PC-9 (cell line): ENCODE data around the gene CREG1. TPM values are rescaled to one million over a fixed set of nuclear protein-coding genes. Genes with fewer than 3 reads are reported as not detected.

Source experiments
- BruUV-seq: library from RNA; stranded (reverse); fragments of 400-500 nt; replicated peaks from 2 replicates; lab custom pipeline; 2021; lab: Mats Ljungman, UMichigan
- CTCF ChIA-PET: fragments of 300-600 bp; sonication (Branson Sonifier 250); formaldehyde crosslinking; loops from one replicate; lab custom pipeline; 2022; ENCODE audit warnings: antibody characterized with exemption; lab: Charles Lee
- POLR2A ChIA-PET: fragments of 300-600 bp; sonication (Branson Sonifier 250); formaldehyde crosslinking; loops from one replicate; lab custom pipeline; 2022; ENCODE audit warnings: antibody characterized with exemption; ENCODE audit not compliant: unreplicated experiment; lab: Charles Lee
- DNase-seq, 2 experiments: peaks; one replicate each; pipeline versions ENCODE4 v3.0.0 to v3.0.0-alpha.2; 2015 to 2022; ENCODE audit warnings: mixed read lengths in 1 of 2
- H2AFZ ChIP-seq: fragments of 200-600 bp; sonication (generic); 2 replicates; pipeline ENCODE4 v1.8.1; 2017; ENCODE audit warnings: antibody characterized with exemption
- H3F3A ChIP-seq: fragments of 200-600 bp; sonication (generic); 2 replicates; pipeline ENCODE4 v1.8.1; 2017; ENCODE audit warnings: antibody characterized with exemption, mild to moderate bottlenecking, low read depth; ENCODE audit not compliant: insufficient read depth
- H3K27ac ChIP-seq: fragments of 200-600 bp; sonication (generic); 2 replicates; pipeline ENCODE4 v1.6.1; 2016; ENCODE audit warnings: mixed run types
- H3K27me3 ChIP-seq: fragments of 200-600 bp; sonication (generic); 2 replicates; pipeline ENCODE4 v1.6.1; 2016; ENCODE audit warnings: low read depth, mixed run types; ENCODE audit not compliant: insufficient read depth
- H3K36me3 ChIP-seq: fragments of 200-600 bp; sonication (generic); 2 replicates; pipeline ENCODE4 v1.6.1; 2016; ENCODE audit warnings: low read depth, mixed run types
- H3K4me1 ChIP-seq: fragments of 200-600 bp; sonication (generic); replicated peaks from 2 replicates; pipeline ENCODE4 v1.6.1; 2016; ENCODE audit warnings: mixed run types; ENCODE audit not compliant: insufficient read depth
- H3K4me2 ChIP-seq: fragments of 200-600 bp; sonication (generic); 2 replicates; pipeline ENCODE4 v1.6.1; 2017; ENCODE audit warnings: mixed run types
- H3K4me3 ChIP-seq: fragments of 200-600 bp; sonication (generic); 2 replicates; pipeline ENCODE4 v1.6.1; 2016; ENCODE audit warnings: mixed run types
- H3K79me2 ChIP-seq: fragments of 200-600 bp; sonication (generic); 2 replicates; pipeline ENCODE4 v1.6.1; 2017; ENCODE audit warnings: low read depth, mixed run types
- H3K9me2 ChIP-seq: fragments of 200-600 bp; sonication (generic); 2 replicates; pipeline ENCODE4 v1.8.1; 2017; ENCODE audit warnings: mild to moderate bottlenecking; ENCODE audit not compliant: insufficient read depth
- H3K9me3 ChIP-seq: fragments of 200-600 bp; sonication (generic); 2 replicates; pipeline ENCODE4 v1.8.1; 2016; ENCODE audit warnings: low read depth; ENCODE audit not compliant: insufficient read depth
- H4K20me1 ChIP-seq: fragments of 200-600 bp; sonication (generic); 2 replicates; pipeline ENCODE4 v1.8.1; 2017; ENCODE audit not compliant: insufficient read depth
- EZH2 ChIP-seq: fragments of 200-600 bp; sonication (generic); IDR thresholded peaks from 2 replicates; pipeline ENCODE4 v1.8.0; 2017; ENCODE audit warnings: antibody characterized with exemption, low read depth
- intact Hi-C: fragments of 100-400 bp; cut with micrococcal nuclease; formaldehyde crosslinking; loops from one replicate; pipeline ENCODE4 v1.10.0; 2022; ENCODE audit not compliant: unreplicated experiment
- total RNA-seq: library from RNA; stranded (reverse); gene quantifications from 2 replicates; pipeline ENCODE4 v1.2.3, GENCODE V29; 2021
- TF ChIP-seq, protein P1 (sequence below): fragments of 200-600 bp; sonication (generic); conservative IDR thresholded peaks from 2 replicates; pipeline ENCODE4 v1.6.1; 2017; ENCODE audit warnings: mixed run types, antibody characterized with exemption, mild to moderate bottlenecking, moderate library complexity

The CREG1 gene
- total RNA-seq, 1 experiment from 2014 or later = 31.6 TPM

DNA sequence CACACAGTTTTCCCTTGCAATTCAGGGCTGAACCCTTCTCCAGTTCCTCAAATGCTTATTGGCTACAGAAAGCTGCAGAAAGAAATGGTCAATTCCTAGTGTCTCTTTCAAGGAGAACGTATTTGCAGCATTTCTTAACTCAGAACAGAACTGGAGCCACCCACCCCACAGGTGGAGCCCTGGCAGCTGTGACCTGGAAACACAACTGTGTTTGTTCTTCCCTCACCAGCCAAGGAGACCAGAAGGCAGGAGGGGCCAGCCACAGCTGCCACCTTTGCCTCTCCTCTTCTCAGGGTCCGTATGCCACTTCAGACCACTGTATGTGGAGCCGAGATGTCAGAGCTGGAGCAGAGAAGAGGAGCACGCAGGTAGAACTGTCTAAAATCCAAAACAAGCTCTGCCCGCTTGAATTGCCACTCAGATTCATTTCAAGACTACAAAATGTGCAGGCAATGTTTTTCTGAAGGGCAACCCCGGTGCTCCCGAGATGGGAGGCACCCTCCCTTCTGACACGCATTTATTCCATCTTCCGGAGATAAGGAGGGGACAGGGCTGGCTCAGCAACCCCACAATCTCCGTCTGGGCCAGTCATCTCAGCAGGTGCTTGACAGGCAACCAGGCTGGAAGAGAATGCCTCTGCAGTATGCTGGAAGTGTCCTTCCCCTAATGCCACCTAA, 51.9 kb downstream of the CREG1 start:
- Histone ChIP-seq H3K4me3 (no peak overlapping the region), H3K4me1 (no peaks in the 10 kb centered on the region), H3K27ac (no peak overlapping the region), H3K9me2 (no peaks in the 10 kb centered on the region), H3K4me2 (no peak overlapping the region), H4K20me1 (no peaks in the 10 kb centered on the region), H3K79me2 (no peaks in the 10 kb centered on the region), H2AFZ (no peak overlapping the region), H3F3A (no peaks in the 10 kb centered on the region), H3K36me3 (no peaks in the 10 kb centered on the region), H3K9me3 (peaks cover 4% of the 10 kb centered on the region; the same call in 1 of the 2 replicates), H3K27me3 (peaks cover 26% of the 10 kb centered on the region)
- POLR2A ChIA-PET = no interaction called here
- DNase-seq = no peak
- intact Hi-C loops = no loop called here
- CTCF ChIA-PET = no interaction called here
- no TSS peak for BruUV-seq
- no peak for TF ChIP-seq EZH2
- TF ChIP-seq, protein P1, sequence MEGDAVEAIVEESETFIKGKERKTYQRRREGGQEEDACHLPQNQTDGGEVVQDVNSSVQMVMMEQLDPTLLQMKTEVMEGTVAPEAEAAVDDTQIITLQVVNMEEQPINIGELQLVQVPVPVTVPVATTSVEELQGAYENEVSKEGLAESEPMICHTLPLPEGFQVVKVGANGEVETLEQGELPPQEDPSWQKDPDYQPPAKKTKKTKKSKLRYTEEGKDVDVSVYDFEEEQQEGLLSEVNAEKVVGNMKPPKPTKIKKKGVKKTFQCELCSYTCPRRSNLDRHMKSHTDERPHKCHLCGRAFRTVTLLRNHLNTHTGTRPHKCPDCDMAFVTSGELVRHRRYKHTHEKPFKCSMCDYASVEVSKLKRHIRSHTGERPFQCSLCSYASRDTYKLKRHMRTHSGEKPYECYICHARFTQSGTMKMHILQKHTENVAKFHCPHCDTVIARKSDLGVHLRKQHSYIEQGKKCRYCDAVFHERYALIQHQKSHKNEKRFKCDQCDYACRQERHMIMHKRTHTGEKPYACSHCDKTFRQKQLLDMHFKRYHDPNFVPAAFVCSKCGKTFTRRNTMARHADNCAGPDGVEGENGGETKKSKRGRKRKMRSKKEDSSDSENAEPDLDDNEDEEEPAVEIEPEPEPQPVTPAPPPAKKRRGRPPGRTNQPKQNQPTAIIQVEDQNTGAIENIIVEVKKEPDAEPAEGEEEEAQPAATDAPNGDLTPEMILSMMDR = no peak

DNA sequence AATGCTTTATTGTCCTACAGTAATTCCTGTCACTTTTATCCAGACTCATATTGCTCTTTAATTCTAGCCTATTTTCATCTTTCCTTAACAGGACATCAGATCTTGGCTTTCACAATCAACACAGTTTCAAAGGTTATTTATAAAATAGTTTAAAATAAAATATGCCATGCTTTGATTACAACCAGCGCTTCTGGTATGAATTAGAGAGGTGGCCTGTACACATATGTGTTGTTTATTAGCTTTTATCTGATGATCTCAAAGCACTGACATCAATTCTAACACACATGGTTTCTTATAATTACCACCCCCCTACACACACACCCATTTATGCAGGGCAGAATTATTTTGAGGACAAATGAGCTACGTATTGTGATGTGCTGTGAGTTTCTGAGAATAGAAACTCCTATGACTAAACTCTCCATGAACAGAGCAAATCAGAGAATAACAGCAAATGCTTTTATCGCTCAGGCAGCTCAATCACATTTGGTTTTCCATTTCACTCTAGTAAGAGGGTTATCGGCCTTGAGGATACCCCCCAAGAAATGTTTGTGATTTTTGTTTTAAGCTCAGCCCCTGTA, 53.2 kb downstream of the CREG1 start:
- BruUV-seq = no TSS peak
- Histone ChIP-seq H3K79me2 (no peaks in the 10 kb centered on the region), H3F3A (no peaks in the 10 kb centered on the region), H4K20me1 (no peaks in the 10 kb centered on the region), H3K27me3 (peaks cover 37% of the 10 kb centered on the region), H3K27ac (no peak overlapping the region), H3K9me2 (no peaks in the 10 kb centered on the region), H3K4me2 (no peak overlapping the region), H2AFZ (no peak overlapping the region), H3K4me1 (no peaks in the 10 kb centered on the region), H3K36me3 (no peaks in the 10 kb centered on the region), H3K4me3 (no peak overlapping the region), H3K9me3 (peaks cover 4% of the 10 kb centered on the region; the same call in 1 of the 2 replicates)
- intact Hi-C loops = no loop called here
- DNase-seq = no peak
- CTCF ChIA-PET = no interaction called here
- TF ChIP-seq, protein P1 = no peak
- TF ChIP-seq EZH2 = no peak
- POLR2A ChIA-PET = no interaction called here

DNA sequence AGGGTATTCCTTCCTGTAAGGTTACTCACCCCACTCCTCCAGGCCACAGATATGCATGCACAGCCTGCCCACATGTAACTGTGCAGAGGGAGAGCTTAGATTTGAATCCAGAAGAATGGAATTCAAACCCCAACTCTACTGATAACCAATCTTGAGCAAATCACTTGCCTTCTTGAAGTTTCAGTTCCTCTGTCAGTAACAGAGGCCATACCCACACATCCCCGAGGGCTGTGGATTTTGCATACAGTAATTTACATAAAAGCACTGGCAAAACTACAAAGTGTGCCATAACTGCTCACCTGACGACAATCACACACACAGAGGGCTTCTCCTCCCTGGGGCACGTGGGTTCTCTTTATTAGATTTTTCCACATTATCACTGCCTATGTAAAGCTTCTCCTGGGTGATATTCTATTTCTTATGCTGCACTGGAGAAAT, 53.9 kb downstream of the CREG1 start:
- no peaks in the 10 kb centered on the region for H3K4me1 ChIP-seq
- no peaks in the 10 kb centered on the region for H3K79me2 ChIP-seq
- CTCF ChIA-PET = no interaction called here
- H3K36me3 ChIP-seq = no peaks in the 10 kb centered on the region
- intact Hi-C loops = no loop called here
- no TSS peak for BruUV-seq
- peaks cover 41% of the 10 kb centered on the region for H3K27me3 ChIP-seq
- no peak overlapping the region for H2AFZ ChIP-seq
- H3K4me2 ChIP-seq = no peak overlapping the region
- no peak overlapping the region for H3K27ac ChIP-seq
- no peaks in the 10 kb centered on the region for H4K20me1 ChIP-seq
- no peaks in the 10 kb centered on the region for H3F3A ChIP-seq
- peaks cover 4% of the 10 kb centered on the region; the same call in 1 of the 2 replicates for H3K9me3 ChIP-seq
- POLR2A ChIA-PET = no interaction called here
- H3K4me3 ChIP-seq = no peak overlapping the region
- H3K9me2 ChIP-seq = no peaks in the 10 kb centered on the region
- TF ChIP-seq, protein P1 = no peak
- no peak for TF ChIP-seq EZH2
- DNase-seq = no peak
